ENCODE results near the gene FAM168A.

Gene FAM168A

DNA sequence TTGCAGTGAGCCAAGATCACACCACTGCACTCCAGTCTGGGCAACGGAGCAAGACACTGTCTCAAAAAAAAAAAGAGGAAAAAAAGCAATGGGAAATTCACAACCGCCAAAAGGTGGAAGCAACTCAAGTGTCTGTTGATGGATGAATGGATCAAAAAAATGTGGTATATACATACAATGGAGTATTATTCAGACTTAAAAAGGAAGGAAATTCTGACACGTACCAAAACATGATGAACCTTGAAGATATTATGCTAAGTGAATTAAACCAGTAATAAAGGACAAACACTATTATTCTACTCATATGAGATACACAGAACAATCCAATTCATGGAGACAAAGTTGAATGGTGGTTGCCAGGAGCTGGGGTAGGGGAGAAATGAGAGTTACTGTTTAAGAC lies 40.9 kb downstream of the FAM168A start:
- no peak for DNase-seq (ENCODE audit: low read depth, low spot score)

- DNase-seq (ENCODE audit: low read depth, low spot score) = no peak
Observed at GRCh38 chr11:73555615-73556014, 42.3 kb downstream of the FAM168A start.

DNA sequence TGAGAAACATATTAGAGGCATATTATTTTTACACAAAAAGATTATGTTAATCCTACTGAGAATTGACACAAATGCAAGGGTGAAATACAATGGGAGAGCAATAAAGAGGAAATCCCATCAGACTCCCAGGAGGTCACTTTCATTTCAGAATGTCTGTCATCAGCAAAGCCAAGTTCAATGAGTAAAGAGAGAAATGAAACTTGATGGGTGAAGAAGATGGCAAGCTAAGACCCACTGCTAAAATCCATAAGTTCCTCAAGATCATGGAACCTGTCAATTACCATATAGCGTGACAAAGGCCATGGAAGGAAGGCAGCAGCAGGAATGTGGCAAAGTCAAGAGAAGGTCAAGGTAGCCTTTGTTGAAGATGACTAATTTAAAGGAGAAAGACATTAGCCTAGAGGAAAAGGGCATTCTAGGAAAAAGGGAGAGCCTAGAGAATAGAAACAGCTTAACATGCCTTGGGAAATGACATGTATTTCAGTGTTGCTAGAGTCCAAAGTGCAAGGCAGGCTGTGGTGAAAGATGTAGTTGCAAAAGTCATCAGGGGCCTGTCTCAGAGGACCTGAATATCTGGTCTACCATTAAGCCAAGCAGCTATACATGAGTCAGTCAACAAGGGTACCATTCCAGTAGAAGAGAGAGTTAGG lies 43.1 kb downstream of the FAM168A start:
- DNase-seq (ENCODE audit: low read depth, low spot score) = no peak

DNA sequence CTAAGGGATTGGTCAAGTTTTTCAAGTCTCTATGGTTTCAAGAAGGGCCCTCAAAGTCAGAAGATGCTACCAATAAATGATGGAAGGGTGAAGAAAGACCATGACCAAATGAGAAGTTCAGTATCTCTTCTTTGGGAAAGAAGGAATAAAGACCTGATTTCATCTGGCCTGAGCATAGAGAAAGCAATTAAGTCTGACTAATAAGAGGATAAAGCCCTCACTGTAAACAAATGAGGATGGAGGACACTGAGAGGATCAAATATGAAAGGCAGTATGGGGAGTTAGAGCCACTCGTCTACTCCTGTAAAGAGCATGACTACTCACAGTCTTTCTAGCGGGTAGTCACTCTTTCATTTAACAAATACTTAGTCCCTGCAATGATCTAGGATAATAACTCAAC lies 44.6 kb downstream of the FAM168A start:
- no peak for DNase-seq (ENCODE audit: low read depth, low spot score)

- DNase-seq (ENCODE audit: low read depth, low spot score) = no peak
Observed at GRCh38 chr11:73551677-73552076, 46.2 kb downstream of the FAM168A start.

DNA sequence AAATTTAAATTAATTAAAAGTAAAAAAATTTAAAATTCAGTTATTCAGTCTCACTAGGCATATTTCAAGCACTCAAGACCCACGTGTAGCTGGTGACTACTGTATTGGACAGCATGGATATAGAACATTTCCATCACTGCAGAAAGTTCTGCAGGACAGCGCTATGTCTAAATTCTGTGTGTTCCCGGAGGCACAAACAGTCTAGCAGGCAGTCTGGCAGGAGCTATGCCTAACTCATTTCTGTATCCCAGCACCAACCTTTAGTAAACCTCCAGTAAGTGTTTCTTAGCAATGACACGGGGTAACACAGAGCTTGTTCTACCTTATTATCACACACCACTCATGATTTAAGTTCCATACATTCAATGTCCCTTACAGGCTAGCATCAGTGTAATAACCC lies 48.5 kb downstream of the FAM168A start:
- no peak for DNase-seq (ENCODE audit: low read depth, low spot score)

DNA sequence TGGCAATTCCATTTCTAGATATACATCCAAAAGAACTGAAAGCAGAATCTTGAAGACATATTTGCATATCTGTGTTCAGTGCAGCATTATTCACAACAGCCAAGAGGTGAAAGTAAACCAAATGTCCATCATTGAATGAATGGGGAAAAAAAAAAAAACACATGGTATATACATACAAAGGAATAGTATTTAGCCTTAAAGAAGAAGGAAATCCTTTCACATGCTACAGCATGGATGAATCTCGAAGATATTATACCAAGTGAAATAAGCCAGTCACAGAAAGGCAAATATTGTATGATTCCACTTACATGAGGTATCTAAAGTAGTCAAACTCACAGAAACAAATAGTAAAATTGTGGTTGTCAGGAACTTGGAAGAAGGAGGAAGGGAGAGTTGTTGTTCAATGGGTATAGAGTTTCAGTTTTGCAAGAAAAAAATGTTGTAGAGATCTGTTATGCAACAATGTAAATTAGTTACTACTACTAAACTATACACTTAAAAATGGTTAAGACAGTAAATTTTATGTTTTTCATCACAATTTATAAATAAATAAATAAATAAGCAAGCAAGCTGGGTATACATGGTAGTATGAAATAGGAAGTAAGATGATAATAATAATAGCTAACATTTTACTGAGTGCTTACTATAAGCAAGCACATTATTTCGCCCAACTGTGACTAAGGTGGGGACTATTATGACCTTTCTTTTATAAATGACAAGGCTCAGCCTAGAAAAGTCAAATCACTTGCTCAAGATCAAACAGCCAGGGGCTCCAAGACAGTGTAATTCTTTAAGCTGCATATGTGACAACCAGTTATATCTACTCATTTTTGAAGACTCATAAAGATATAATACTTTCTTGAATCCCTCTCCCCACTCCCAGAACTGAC lies 50.0 kb downstream of the FAM168A start:
- no peak for DNase-seq (ENCODE audit: low read depth, low spot score)

- no peak for DNase-seq (ENCODE audit: low read depth, low spot score)
Observed at GRCh38 chr11:73542175-73542574, 55.7 kb downstream of the FAM168A start.

DNA sequence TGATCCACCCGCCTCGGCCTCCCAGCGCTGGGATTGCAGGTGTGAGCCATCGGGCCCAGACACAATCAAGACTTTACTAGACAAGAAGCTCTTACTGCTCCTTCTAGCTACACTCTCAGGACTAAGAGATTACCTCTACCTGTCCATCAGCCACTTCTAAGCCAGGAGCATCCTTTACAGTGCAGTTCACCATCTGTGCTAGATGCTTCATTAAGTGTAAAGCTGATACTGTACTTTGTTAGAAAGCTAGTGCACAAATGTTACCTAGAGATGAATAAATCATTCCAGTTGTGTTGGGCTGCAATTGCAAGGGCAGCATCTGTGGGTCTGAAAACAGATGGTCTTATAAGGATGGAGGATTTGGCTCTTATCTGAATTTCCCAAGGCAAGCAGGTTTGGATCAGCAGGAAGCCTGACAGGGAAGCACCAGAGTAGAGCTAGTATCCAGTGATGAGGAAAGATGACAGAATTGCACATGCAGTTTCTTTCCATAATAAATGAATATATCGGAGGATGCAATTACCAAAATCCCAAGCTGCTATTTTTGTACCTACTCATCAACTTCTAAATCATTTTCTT lies 58.3 kb downstream of the FAM168A start:
- DNase-seq (ENCODE audit: low read depth, low spot score) = no peak

DNA sequence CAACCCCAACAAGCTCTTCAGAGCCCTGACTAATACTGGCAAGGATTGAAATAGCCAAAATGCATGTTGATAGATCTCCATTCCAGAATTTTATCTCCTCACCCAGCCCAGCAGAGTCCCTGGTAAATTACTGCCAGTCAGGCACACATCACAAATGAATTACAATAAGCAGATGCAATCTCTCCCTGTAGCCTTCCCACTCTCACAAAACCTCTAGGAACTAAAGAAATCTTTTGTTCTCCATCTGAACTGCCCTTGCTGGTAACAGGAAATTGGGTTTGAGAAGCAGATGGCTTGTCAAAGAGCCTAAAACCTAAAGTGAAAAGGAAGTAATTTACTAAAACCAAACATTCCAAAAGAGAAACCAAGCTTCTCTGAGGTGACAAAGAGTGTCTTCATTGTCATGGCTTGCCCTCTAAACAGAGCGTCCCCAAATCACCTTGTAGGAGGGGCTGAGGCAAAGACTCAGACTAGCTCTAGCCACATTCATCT lies 59.5 kb downstream of the FAM168A start:
- no peak for DNase-seq (ENCODE audit: low read depth, low spot score)

GRCh38 chr11:73537969-73538368 lies 59.9 kb downstream of the FAM168A start:
- no peak for DNase-seq (ENCODE audit: low read depth, low spot score)

- no peak for DNase-seq (ENCODE audit: low read depth, low spot score)
Observed at GRCh38 chr11:73536961-73537360, 61.0 kb downstream of the FAM168A start.

DNA sequence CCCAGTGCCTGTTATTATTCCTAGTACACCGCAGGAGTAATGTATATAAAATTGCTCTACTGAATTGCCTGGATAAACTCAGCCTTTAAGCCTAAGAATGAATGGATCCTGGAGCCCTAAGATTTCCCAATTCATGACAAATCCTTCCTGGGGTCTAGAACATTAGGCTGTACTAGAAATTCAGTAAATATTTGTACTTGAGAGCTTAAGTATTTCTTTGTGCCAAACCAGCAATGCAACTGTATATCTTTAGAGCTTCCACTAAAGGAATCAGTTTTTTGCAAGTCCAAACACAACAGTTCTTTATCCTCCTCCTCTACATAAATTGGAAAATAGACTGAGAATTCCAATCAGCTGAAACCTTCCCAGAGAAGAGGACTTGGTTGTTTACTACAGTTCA lies 65.6 kb downstream of the FAM168A start:
- DNase-seq (ENCODE audit: low read depth, low spot score) = no peak

DNA sequence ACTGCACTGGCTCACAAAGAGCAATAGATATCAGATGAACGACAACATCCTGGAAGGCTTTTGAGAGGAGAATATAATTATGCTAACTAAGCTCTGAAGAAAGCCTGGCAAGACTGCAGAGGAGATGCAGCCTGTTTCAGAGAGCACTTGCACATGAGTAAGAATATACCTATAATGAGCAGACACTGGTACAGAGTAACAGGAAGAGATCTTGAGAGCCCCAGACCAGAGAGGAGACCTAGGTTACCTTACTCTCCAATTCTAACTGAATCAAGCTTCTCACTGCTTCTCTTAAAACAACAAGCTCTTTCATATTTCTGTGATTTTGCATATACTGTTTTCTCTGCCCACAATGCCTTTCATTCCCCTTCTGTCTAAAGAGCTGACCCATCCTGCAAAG lies 66.5 kb downstream of the FAM168A start:
- DNase-seq (ENCODE audit: low read depth, low spot score) = no peak

DNA sequence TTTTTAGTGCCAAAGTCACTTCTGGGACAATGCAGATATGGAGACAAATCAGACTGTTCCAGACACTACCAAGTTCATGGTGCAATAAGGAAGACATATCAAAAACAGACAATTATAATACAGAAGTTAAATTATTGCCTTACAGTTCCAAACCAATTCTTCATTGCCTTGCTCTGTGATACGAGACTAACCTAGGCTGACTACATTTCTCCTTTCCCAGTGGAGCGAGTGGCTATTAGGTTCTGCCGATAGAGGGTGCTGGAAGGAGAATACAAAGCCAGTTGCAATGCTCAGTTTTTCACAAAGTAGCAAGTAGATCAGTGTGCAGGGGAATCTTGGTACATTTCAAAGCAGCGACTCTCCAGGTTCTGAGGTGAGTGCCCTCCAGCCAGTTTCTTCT lies 67.8 kb downstream of the FAM168A start:
- DNase-seq (ENCODE audit: low read depth, low spot score) = no peak

DNA sequence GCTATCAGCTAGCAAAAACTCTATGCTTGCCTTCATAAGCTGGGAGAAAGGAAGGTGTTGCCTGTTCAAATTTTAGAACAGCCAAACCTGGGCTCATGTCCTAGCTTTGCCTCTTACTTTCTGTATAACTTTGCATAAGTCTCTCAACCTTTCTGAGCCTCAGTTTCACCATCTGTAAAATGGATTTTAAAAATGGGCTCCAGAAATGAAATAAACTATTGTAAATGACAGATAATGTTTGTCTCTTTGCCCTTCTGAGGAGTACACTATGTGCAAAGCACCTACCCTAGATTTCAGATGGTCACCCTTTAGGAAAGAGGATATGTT lies 68.7 kb downstream of the FAM168A start:
- DNase-seq (ENCODE audit: low read depth, low spot score) = no peak

DNA sequence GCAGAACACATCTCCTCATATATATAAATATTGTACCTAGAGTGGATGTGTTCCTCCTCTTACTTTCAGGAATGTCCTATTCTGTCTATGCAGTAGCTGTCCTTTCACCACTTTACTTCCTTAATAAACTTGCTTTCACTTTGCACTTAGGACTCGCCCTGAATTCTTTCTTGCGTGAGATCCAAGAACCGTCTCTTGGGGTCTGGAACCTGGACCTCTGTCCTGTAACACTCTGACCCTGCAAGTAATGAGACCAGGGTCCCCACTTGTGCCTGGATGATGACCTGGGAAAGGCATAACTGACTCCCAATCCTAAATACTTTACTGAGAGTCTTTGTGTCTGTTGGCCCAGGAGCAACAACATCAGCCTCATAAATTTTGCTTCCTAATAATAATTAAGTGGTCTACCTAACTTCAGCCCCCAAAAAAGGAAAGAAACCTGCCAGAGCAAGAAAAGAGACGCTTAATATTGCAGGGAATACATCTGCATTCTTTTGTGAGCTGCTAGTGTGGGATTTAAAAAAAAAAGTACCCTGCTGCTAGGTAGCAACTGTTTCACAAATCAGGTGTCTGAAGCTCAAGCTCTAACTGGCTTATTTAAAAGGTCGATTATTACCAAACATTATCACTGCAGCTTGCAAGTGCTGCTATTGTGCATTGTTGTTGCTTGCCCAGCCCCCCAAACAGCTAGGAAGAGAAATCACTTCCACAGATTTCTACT lies 69.3 kb downstream of the FAM168A start:
- DNase-seq (ENCODE audit: low read depth, low spot score) = no peak

DNA sequence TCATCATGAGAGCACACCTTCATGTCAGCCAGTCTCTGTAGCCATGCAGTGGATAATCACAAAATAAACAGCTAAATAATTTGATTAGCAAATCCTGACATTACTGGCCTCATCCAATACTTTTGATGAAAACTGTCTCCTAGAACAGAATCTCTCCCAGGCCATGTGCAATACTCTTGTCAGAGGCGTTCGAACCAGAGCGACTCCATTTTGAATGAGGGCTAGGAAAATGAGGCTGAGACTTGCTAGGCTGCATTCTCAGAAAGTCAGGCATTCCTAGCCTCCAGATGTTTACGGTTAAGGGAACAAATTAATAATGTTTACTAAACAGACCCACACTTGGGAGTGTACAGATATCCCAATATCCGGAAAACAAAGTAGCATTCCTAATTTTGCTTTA lies 69.9 kb downstream of the FAM168A start:
- DNase-seq (ENCODE audit: low read depth, low spot score) = no peak

- no peak for DNase-seq (ENCODE audit: low read depth, low spot score)
Observed at GRCh38 chr11:73525611-73526010, 72.3 kb downstream of the FAM168A start.

DNA sequence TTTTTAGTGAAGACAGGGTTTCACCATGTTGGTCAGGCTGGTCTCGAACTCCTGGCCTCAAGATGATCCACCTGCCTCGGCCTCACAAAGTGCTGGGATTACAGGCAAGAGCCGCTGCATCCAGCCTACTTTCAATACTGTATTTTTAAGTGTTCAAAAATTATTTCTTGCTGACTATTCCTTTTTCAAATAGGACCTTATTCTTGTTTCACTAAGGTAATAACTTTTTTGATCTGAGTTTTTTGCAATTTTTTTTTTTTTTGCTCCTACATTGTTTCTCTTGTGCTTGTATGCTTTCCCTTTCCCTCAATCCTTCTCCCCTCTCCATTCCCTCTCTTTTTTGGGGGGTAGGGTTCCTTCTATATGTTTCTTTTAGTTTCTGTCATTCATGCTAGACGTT lies 73.1 kb downstream of the FAM168A start:
- DNase-seq (ENCODE audit: low read depth, low spot score) = no peak

DNA sequence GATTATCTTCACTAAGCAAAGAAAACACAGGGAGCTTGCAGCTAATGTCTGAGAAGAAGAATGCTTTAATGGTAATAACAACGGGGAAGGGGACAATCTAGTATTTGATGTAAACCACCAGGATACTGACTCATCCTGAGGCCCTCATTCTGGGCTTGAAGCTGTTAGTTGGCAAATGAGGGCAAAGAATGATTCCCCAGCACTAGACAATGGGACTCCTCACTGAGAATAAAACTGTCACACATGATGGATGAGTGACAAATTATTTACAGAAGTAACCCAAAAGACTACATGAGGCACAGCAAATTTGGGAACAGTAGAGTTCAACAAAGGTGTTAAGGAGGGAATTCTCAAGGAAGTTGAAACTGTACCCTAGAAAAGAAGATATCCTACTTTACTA lies 76.3 kb downstream of the FAM168A start:
- no peak for DNase-seq (ENCODE audit: low read depth, low spot score)

GRCh38 chr11:73520353-73521061 lies 77.4 kb downstream of the FAM168A start:
- no peak for DNase-seq (ENCODE audit: low read depth, low spot score)

Data from smooth muscle cell of the brain vasculature (primary cell).